Measurements from ENCODE around the gene CYLD.
A peak's percentile ranks its signal among the peaks of the same experiment; 100 is the strongest.

Gene CYLD

GRCh38 chr16:50741781-50742575, at the start of gene CYLD:
TSS of gene CYLD (plus strand) at chr16:50742086. CDS start at chr16:50749699, 7,613 bp downstream.
- DNase-seq, result peak; percentile 72 to 100 (median 99)

DNA sequence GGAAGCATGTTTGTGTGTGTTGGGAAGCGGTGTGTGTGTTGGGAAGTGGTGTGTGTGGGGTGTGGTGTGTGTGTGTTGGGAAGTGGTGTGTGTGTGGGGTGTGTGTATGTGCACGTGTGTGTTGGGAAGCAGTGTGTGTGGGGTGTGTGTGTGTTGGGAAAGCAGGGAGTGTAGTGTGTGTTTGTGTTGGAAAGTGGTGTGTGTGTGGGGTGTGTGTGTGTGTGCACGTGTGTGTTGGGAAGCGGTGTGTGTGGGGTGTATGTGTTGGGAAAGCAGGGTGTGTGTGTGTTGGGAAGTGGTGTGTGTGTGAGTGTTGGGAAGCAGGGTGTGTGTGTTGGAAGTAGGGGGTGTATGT, 49.3 kb upstream of the CYLD start:
- no peak for DNase-seq

DNA sequence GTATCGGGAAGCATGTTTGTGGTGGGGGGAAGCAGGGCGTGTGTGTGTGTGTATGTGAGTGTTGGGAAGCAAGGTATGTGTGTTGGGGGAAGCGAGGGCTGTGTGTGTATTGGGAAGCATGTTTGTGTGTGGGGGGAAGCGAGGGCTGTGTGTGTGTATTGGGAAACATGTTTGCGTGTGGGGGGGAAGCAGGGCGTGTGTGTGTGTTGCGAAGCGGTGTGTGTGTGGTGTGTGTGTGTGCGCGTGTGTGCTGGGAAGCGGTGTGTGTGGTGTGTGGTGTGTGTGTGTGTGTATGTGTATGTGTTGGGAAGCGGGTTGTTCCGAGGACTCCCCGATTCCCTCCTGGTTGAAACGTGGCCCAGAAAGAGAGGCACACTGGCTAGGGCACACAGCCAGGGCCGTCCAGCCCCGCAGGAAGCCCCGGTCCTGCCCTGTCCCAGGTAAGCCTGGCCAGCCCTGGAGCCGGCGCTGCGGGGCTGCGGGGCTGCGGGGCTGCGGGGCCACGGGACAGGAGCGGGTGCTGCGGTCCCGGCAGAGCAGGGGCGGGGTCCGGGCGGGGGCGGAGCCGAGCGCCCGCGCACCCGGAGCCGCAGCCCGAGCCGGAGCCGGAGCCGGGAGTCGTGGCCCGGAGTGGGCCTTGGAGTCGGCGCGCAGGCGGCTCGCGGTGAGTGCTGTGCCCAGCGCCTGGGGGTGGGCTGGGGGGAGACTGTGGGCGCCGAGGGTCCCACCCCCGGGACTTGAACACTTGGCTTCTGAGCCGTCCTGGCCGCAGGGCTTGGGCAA, 48.7 kb upstream of the CYLD start, which contains the start of gene NOD2:
Gene NOD2, plus strand, starts transcription at position 608 of the 783 bp plus-strand sequence. CDS start 5,890 bp downstream, outside the sequence.
- no peak for DNase-seq

- DNase-seq, result no peak
Measured at GRCh38 chr16:50694206-50694605, 47.7 kb upstream of the CYLD start.

- no peak for DNase-seq
Measured at GRCh38 chr16:50695017-50696000, 46.6 kb upstream of the CYLD start.

DNA sequence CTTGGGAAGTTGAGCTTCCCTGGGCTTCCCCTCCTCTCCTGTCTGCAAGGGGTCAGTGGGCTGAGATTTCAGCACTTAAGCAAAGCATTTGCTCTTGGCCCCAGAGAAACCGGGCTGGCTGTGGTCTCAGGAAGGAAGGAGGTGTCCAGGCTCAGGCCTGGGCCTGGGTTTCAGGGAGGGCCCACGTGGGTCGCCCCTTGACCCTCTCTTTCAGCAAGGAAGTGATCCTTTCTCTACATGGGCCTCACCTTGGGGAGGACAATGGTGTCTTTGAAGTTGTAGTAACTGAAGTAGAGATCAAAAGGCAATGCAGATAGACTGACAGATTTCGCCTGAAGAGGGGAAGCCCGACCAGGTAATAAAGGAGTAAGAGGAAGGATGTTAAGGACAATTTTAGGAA, 45.8 kb upstream of the CYLD start:
- no peak for DNase-seq

GRCh38 chr16:50696575-50697420, 45.1 kb upstream of the CYLD start:
- DNase-seq, result peak in 1 of 56 donors; percentile 29

DNA sequence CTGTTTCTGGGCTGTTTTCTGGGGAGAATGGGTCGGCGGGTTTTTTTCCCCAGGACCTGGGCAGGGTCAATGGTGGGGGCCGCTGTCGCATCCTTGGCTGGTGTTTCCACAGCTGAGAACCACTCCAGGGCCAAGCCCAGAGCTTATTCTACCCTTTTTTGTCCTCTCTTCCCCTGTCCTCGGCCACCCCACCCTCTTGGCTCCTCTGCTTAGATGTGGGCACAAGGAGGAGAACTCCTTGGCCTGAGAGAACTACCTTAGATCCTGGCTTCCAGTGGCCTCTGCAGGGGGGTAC, 44.5 kb upstream of the CYLD start:
- no peak for DNase-seq

DNA sequence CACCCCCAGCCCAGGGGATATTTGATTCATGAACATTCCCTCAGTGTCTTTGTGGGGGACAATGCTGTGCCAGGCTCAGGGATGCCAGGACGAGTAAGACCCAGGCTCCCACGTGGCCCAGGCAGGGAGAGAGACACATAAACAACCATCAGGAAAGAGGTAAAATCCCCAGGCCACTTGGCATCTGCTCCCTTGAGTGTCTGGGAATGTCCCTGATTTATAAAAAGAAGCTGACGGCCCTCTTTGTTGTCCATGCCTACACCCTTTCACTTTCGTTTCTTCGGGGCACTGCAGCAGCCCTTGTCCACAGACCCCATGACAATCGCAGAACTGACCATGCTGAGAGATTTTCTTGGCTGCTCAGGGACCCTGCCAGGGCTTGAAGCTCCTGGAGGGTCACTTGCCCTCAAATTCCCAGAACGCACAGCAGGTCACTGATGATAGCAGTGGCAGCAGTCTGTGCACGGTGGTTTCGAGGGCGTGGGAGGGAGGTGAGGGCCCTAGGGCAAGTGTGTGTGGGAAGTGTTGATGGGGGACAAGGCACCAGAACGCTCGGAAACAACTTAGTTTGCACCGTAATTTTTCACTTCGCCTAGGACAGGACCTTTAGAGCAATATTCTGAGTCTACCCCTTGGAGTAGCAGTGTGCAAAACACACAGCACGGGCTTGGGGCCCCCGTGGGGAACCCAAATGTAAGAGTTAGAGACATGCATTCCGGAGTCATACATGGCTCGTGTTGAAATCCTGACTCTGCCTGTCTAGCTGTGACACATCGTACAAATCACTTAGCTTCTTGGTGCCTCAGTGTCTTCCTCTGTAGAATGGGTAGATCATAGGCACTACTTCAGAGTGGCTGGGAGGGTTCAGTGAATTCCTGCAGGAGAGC, 43.8 kb upstream of the CYLD start:
- peak in 9 of 56 donors; percentile 10 to 56 (median 25) for DNase-seq

GRCh38 chr16:50699326-50700159, 42.3 kb upstream of the CYLD start:
- no peak for DNase-seq

- peak in 7 of 56 donors; percentile 8 to 44 (median 24) for DNase-seq
Measured at GRCh38 chr16:50702725-50703124, 39.2 kb upstream of the CYLD start.

GRCh38 chr16:50704245-50704644, 37.6 kb upstream of the CYLD start:
- no peak for DNase-seq

- no peak for DNase-seq
Measured at GRCh38 chr16:50705436-50706110, 36.3 kb upstream of the CYLD start.

DNA sequence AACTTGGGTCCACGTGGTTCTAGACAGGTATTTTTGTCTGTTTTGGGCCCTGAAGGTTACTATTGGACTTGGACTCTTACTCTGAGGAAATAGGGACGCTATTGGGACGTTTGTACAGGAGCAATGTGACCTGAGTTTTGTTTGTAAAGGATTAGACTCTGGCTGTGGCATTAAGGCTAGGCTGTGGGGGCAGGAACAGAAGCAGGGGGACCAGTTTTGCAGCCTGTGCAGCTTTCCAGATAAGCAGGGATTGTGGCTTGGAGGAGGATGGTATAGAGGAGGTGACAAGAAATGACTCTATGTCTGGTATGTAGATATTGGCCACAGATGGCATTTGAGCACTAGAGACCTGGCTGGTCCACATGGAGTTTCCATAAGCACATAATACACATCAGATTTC, 35.6 kb upstream of the CYLD start:
- DNase-seq, result no peak

- no peak for DNase-seq
Measured at GRCh38 chr16:50708373-50709060, 33.4 kb upstream of the CYLD start.

DNA sequence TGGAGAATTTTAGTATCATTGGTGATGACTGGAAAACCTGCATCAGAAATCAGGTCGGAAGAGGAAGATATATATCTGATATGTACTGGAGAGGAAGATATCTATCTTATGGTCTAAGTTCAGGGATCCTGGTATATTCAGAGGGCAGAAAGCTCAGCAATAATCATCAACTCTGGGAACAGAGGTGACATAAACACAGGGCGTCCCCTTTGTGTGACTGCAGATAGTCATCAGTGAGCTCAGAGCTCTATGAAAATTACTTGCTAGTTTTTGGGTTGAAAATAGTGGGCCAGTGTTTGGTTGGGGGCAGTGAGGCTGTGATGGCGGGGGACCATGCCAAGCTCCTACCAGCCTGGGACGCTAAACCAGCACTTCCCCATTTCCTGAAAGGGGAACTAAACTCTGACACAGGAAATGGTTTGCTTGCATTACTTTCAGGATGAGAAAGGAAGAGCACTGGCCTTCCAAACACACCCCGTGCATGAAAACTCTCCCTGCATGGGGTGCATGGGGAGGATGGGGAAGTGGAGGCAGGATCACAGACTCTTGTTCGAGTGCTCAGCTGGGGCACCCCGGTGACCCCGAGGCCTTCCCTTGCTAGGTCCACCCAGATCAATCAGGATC, 32.7 kb upstream of the CYLD start:
- DNase-seq, result peak in 3 of 56 donors; percentile 15 to 25 (median 17)

DNA sequence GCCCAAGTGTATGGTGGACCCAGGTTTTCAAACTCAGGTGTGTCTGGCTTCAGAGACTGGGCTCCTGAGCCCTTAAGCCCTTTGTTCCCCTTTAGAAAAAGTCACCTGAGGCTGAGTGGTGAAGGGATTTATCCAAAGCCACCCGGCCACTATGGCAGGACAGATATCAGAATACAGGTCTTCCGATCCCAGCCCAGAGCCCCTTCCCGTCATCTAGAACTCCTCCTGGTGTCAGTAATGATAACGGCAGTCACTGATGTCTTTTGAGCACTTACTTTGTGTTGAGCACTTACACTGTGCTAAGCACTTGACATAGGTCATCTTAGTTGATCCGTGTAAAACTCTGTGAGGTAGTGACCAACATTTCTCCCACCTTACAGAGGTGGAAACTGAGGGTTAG, 31.9 kb upstream of the CYLD start:
- DNase-seq, result no peak

Data from amygdala (tissue), 56 donors.